ENCODE results near the gene ANAPC1. TPM values are rescaled to one million over a fixed set of nuclear protein-coding genes. Genes with fewer than 3 reads are reported as not detected.
"Not testable (repeated sequence)": the region's sequence is repeated elsewhere in the genome, so short reads cannot be mapped to it uniquely, and the experiment has no call there.

The ANAPC1 gene
- total and polyA plus RNA-seq, 5 donors from 2014 or later, result 22.4 to 49.9 (median 24.3) TPM

GRCh38 chr2:111923276-111923804, 39.3 kb upstream of the ANAPC1 start:
- Mint-ChIP-seq H3K27me3 (peaks cover 10% of the 10 kb centered on the region), H3K9me3 (peaks cover 0 to 2% (median 0%) of the 10 kb centered on the region in 7 donors), H3K27ac (no peak overlapping the region), H3K4me3 (no peak overlapping the region), H3K4me1 (no peaks in the 10 kb centered on the region), H3K36me3 (no peaks in the 10 kb centered on the region)
- Histone ChIP-seq H3K4me1 (ENCODE audit: control insufficient read depth, insufficient read depth, low read length, poor library complexity, severe bottlenecking) (no peaks in the 10 kb centered on the region), H3K27ac (ENCODE audit: insufficient read depth, low read length, poor library complexity, severe bottlenecking) (no peak overlapping the region), H3K27me3 (ENCODE audit: control insufficient read depth, insufficient read depth, low read length) (no peaks in the 10 kb centered on the region), H3K9me3 (ENCODE audit: control insufficient read depth in 2 of 2, low read length in 2 of 2) (no peaks in the 10 kb centered on the region), H3K36me3 (ENCODE audit: control insufficient read depth, insufficient read depth, low read length) (no peaks in the 10 kb centered on the region), H3K4me3 (ENCODE audit: low read depth, low read length) (no peak overlapping the region)
- no peak for DNase-seq
- ATAC-seq (ENCODE audit: low read depth in 2 of 2), result no peak

- DNase-seq, result no peak
- H3K27ac ChIP-seq (ENCODE audit: insufficient read depth, low read length, poor library complexity, severe bottlenecking), result no peak overlapping the region
- H3K36me3 ChIP-seq (ENCODE audit: control insufficient read depth, insufficient read depth, low read length), result no peaks in the 10 kb centered on the region
- Mint-ChIP-seq H3K9me3 (peaks cover 0 to 4% (median 0%) of the 10 kb centered on the region in 7 donors), H3K27ac (no peak overlapping the region), H3K4me3 (no peak overlapping the region), H3K27me3 (peaks cover 9% of the 10 kb centered on the region), H3K36me3 (no peaks in the 10 kb centered on the region), H3K4me1 (no peaks in the 10 kb centered on the region)
- no peak for ATAC-seq (ENCODE audit: low read depth in 2 of 2)
- H3K4me1 ChIP-seq (ENCODE audit: control insufficient read depth, insufficient read depth, low read length, poor library complexity, severe bottlenecking), result no peaks in the 10 kb centered on the region
- H3K27me3 ChIP-seq (ENCODE audit: control insufficient read depth, insufficient read depth, low read length), result no peaks in the 10 kb centered on the region
- no peaks in the 10 kb centered on the region for H3K9me3 ChIP-seq (ENCODE audit: control insufficient read depth in 2 of 2, low read length in 2 of 2)
- H3K4me3 ChIP-seq (ENCODE audit: low read depth, low read length), result no peak overlapping the region
These were observed 36.0 kb upstream of the ANAPC1 start for GRCh38 chr2:111919794-111920608.

GRCh38 chr2:111919365-111919764, 35.4 kb upstream of the ANAPC1 start:
- no peaks in the 10 kb centered on the region for H3K27me3 ChIP-seq (ENCODE audit: control insufficient read depth, insufficient read depth, low read length)
- no peak overlapping the region for H3K4me3 ChIP-seq (ENCODE audit: low read depth, low read length)
- H3K9me3 ChIP-seq (ENCODE audit: control insufficient read depth in 2 of 2, low read length in 2 of 2), result no peaks in the 10 kb centered on the region
- Mint-ChIP-seq H3K27ac (no peak overlapping the region), H3K4me1 (no peaks in the 10 kb centered on the region), H3K4me3 (no peak overlapping the region), H3K27me3 (peaks cover 6% of the 10 kb centered on the region), H3K36me3 (no peaks in the 10 kb centered on the region), H3K9me3 (peaks cover 0 to 4% (median 0%) of the 10 kb centered on the region in 7 donors)
- no peaks in the 10 kb centered on the region for H3K4me1 ChIP-seq (ENCODE audit: control insufficient read depth, insufficient read depth, low read length, poor library complexity, severe bottlenecking)
- DNase-seq (no peak), ATAC-seq (ENCODE audit: low read depth in 2 of 2) (no peak)
- no peak overlapping the region for H3K27ac ChIP-seq (ENCODE audit: insufficient read depth, low read length, poor library complexity, severe bottlenecking)
- no peaks in the 10 kb centered on the region for H3K36me3 ChIP-seq (ENCODE audit: control insufficient read depth, insufficient read depth, low read length)

GRCh38 chr2:111918383-111918806, 34.4 kb upstream of the ANAPC1 start:
- Histone ChIP-seq H3K27ac (ENCODE audit: insufficient read depth, low read length, poor library complexity, severe bottlenecking) (no peak overlapping the region), H3K9me3 (ENCODE audit: control insufficient read depth in 2 of 2, low read length in 2 of 2) (no peaks in the 10 kb centered on the region), H3K4me1 (ENCODE audit: control insufficient read depth, insufficient read depth, low read length, poor library complexity, severe bottlenecking) (no peaks in the 10 kb centered on the region), H3K4me3 (ENCODE audit: low read depth, low read length) (no peak overlapping the region), H3K36me3 (ENCODE audit: control insufficient read depth, insufficient read depth, low read length) (no peaks in the 10 kb centered on the region), H3K27me3 (ENCODE audit: control insufficient read depth, insufficient read depth, low read length) (no peaks in the 10 kb centered on the region)
- H3K27me3 Mint-ChIP-seq, result peaks cover 4% of the 10 kb centered on the region
- ATAC-seq (ENCODE audit: low read depth in 2 of 2) (no peak), DNase-seq (no peak)
- no peak overlapping the region for H3K4me3 Mint-ChIP-seq
- peaks cover 0 to 4% (median 0%) of the 10 kb centered on the region in 7 donors for H3K9me3 Mint-ChIP-seq
- no peak overlapping the region for H3K27ac Mint-ChIP-seq
- H3K4me1 Mint-ChIP-seq, result no peaks in the 10 kb centered on the region
- H3K36me3 Mint-ChIP-seq, result no peaks in the 10 kb centered on the region

GRCh38 chr2:111917106-111917505, 33.1 kb upstream of the ANAPC1 start:
- no peaks in the 10 kb centered on the region for H3K36me3 ChIP-seq (ENCODE audit: control insufficient read depth, insufficient read depth, low read length)
- no peaks in the 10 kb centered on the region for H3K27me3 ChIP-seq (ENCODE audit: control insufficient read depth, insufficient read depth, low read length)
- no peak overlapping the region for H3K27ac ChIP-seq (ENCODE audit: insufficient read depth, low read length, poor library complexity, severe bottlenecking)
- H3K9me3 ChIP-seq (ENCODE audit: control insufficient read depth in 2 of 2, low read length in 2 of 2), result no peaks in the 10 kb centered on the region
- no peaks in the 10 kb centered on the region for H3K4me1 Mint-ChIP-seq
- ATAC-seq (ENCODE audit: low read depth in 2 of 2) (no peak), DNase-seq (no peak)
- no peak overlapping the region for H3K4me3 Mint-ChIP-seq
- no peak overlapping the region for H3K4me3 ChIP-seq (ENCODE audit: low read depth, low read length)
- no peaks in the 10 kb centered on the region for H3K36me3 Mint-ChIP-seq
- no peaks in the 10 kb centered on the region for H3K4me1 ChIP-seq (ENCODE audit: control insufficient read depth, insufficient read depth, low read length, poor library complexity, severe bottlenecking)
- no peak overlapping the region for H3K27ac Mint-ChIP-seq
- peaks cover 0 to 4% (median 0%) of the 10 kb centered on the region in 7 donors for H3K9me3 Mint-ChIP-seq
- peaks cover 4% of the 10 kb centered on the region for H3K27me3 Mint-ChIP-seq

GRCh38 chr2:111912547-111912946, 28.6 kb upstream of the ANAPC1 start:
- ATAC-seq (ENCODE audit: low read depth in 2 of 2), result no peak
- peaks cover 4% of the 10 kb centered on the region for H3K27me3 Mint-ChIP-seq

GRCh38 chr2:111911295-111911977, 27.4 kb upstream of the ANAPC1 start:
- not testable (repeated sequence) for H3K4me1 ChIP-seq (ENCODE audit: control insufficient read depth, insufficient read depth, low read length, poor library complexity, severe bottlenecking); H3K4me3 Mint-ChIP-seq; ATAC-seq (ENCODE audit: low read depth in 2 of 2)

More at GRCh38 chr2:111912547-111912946, 28.6 kb upstream of the ANAPC1 start:
- H3K4me3 Mint-ChIP-seq, result no peak overlapping the region
- H3K9me3 Mint-ChIP-seq, result peaks cover 0 to 2% (median 0%) of the 10 kb centered on the region in 7 donors
- no peak for DNase-seq
- Histone ChIP-seq H3K27ac (ENCODE audit: insufficient read depth, low read length, poor library complexity, severe bottlenecking) (no peak overlapping the region), H3K4me1 (ENCODE audit: control insufficient read depth, insufficient read depth, low read length, poor library complexity, severe bottlenecking) (no peaks in the 10 kb centered on the region), H3K9me3 (ENCODE audit: control insufficient read depth in 2 of 2, low read length in 2 of 2) (no peaks in the 10 kb centered on the region), H3K36me3 (ENCODE audit: control insufficient read depth, insufficient read depth, low read length) (no peaks in the 10 kb centered on the region), H3K27me3 (ENCODE audit: control insufficient read depth, insufficient read depth, low read length) (no peaks in the 10 kb centered on the region), H3K4me3 (ENCODE audit: low read depth, low read length) (no peak overlapping the region)
- H3K27ac Mint-ChIP-seq, result no peak overlapping the region
- H3K4me1 Mint-ChIP-seq, result no peaks in the 10 kb centered on the region
- H3K36me3 Mint-ChIP-seq, result no peaks in the 10 kb centered on the region

More at GRCh38 chr2:111911295-111911977, 27.4 kb upstream of the ANAPC1 start:
- H3K27ac ChIP-seq (ENCODE audit: insufficient read depth, low read length, poor library complexity, severe bottlenecking); H3K36me3 Mint-ChIP-seq; H3K27ac Mint-ChIP-seq; H3K4me3 ChIP-seq (ENCODE audit: low read depth, low read length); DNase-seq; H3K4me1 Mint-ChIP-seq; H3K27me3 ChIP-seq (ENCODE audit: control insufficient read depth, insufficient read depth, low read length); H3K27me3 Mint-ChIP-seq; H3K9me3 Mint-ChIP-seq; H3K36me3 ChIP-seq (ENCODE audit: control insufficient read depth, insufficient read depth, low read length); H3K9me3 ChIP-seq (ENCODE audit: control insufficient read depth in 2 of 2, low read length in 2 of 2): not testable (repeated sequence)

Measured in CD4-positive, CD25-positive, alpha-beta regulatory T cell (primary cell).